ENCODE data around the gene KIF21B. TPM values are rescaled to one million over a fixed set of nuclear protein-coding genes. Genes with fewer than 3 reads are reported as not detected.

Gene KIF21B
- total and polyA plus RNA-seq, 2 of the 8 experiments (the other 6 are each of a cell fraction or from before 2014, with no cell fraction given): 10.8 to 26.5 TPM

DNA sequence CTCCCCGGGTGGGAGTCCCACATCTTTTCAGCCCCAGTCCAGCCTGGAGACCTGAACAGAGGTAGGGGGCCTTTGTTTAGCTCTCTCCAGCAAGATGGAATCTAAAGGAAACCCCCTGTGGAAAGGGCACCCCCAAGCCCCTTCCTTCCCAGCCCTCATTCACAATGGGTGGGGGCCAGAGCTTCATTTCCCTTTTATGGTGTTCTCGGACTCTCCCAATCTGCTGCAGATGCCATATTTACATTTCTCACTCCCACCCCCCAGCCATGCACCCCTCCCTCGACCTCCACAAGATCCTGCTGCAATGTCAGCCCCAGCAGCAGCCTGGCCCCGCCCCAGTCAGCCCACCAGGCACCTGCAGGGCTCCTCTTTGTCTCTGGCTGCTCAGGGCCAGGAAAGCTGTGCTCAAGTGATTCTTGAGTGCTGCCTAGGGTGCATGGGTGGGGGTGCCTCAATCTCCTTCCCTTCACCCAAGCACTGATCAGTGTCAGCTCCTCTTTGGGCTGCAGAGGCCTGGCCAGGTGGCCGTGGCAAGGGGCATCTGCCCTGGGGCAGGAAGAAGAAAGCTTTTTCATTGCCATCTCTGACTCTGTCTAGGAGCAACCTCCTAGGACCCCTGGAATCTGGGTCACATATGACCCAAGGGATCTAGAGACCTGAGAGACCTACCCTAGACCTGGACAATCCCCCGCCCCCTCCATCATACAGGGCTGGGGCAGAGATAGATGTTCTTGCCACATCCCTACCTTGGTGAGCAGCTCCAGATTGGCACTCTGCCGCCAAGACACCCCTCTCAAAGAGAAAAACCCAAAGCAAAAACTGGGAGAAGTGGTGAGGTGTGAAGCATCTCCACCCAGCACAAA, 1.7 kb downstream of the KIF21B start (continued):
- no peak for TF ChIP-seq EP300 (IDR thresholded peaks at IDR 0.05; ENCODE audit: borderline replicate concordance in 1 of 2, low read depth in 2 of 2, low read length in 2 of 2)
